Measurements from ENCODE around the gene ALLC.

DNA sequence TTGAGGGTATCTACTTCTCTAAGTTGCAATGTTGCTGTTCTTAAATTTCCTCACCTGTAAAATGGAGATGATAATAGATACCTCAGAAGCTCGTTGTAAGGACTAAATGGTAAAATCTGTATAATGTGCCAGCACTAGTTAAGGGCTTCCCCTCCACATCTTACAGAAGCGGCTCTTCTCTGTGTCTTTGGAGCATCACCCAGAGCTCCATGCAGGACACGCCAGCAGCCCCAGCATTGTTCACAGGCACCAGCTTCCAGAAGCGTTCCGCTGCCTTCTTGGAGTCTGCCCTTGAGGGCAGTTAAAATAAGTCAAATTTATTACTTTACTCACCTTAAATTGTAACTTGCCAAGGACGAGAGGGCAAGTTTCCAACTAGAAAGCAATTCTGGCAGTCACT, 51.2 kb downstream of the ALLC start:
- TF ChIP-seq, protein P1, sequence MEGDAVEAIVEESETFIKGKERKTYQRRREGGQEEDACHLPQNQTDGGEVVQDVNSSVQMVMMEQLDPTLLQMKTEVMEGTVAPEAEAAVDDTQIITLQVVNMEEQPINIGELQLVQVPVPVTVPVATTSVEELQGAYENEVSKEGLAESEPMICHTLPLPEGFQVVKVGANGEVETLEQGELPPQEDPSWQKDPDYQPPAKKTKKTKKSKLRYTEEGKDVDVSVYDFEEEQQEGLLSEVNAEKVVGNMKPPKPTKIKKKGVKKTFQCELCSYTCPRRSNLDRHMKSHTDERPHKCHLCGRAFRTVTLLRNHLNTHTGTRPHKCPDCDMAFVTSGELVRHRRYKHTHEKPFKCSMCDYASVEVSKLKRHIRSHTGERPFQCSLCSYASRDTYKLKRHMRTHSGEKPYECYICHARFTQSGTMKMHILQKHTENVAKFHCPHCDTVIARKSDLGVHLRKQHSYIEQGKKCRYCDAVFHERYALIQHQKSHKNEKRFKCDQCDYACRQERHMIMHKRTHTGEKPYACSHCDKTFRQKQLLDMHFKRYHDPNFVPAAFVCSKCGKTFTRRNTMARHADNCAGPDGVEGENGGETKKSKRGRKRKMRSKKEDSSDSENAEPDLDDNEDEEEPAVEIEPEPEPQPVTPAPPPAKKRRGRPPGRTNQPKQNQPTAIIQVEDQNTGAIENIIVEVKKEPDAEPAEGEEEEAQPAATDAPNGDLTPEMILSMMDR (IDR thresholded peaks at IDR 0.05; ENCODE audit: poor library complexity): no peak
- TF ChIP-seq EZH2 (IDR thresholded peaks at IDR 0.05; ENCODE audit: borderline replicate concordance) (no peak), EZH2phosphoT487 (IDR thresholded peaks at IDR 0.05; ENCODE audit: low read depth, severe bottlenecking, unreplicated experiment) (no peak)

Data from hepatocyte (in vitro differentiated cells).